ENCODE measurements around the gene AK5.

The AK5 gene

GRCh38 chr1:77552626-77553025 is 270.8 kb downstream of the AK5 start:
- DNase-seq: no peak

DNA sequence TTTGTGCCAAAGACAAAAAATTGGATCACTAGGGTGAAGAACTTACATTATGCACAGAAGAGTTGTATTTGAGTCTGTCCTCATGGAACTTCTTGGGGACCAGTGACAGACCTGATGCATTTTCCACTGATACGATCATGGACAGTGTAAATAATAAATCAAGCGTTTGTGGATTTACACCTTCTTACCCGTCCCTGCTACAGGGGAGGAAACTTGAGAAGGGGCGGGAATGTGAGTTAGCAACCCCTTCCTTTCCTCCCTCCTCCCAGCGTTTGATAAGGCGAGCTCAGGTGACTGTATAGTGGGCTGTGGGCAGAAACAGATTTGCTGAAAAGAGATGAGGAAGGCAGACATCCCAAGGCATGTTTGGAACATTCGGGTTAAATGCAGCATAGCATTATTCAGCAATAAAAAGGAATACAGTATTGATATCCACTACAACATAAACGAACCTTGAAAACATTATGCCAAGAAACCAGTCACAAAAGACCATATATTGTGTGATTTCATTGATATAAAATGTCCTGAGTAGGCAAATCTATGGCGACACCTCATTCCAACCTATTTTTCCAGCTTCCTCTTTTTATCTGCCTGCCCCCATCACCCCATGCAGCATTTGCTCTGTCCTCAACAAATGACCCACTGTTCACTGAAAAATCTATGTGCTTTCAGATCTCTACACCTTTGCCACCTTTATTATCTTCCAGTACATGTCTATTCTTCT is 271.9 kb downstream of the AK5 start:
- DNase-seq: no peak

GRCh38 chr1:77556045-77556444 is 274.2 kb downstream of the AK5 start:
- DNase-seq: no peak

- DNase-seq: no peak
Measured at GRCh38 chr1:77557053-77557452, 275.2 kb downstream of the AK5 start.

- no peak for DNase-seq
Measured at GRCh38 chr1:77558591-77559164, 276.9 kb downstream of the AK5 start.

DNA sequence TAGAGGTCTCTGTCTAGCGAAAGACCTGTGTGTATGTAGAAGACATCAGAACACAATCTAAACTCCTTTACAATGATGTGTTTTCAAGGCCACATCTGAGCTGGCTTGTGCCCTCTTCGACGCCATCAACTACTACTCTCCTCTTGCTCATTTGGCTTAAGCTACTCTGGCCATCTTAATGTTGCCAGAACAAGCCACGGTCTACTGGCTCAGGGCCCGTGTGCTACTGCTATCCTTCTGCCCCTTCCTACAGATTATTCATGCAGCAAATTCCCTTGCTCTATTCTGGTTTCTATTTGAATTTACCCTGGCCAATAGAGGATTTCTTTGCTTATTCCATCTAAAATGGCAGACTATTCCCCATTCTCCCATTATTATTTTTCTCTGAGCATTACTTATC is 278.9 kb downstream of the AK5 start:
- DNase-seq: no peak

DNA sequence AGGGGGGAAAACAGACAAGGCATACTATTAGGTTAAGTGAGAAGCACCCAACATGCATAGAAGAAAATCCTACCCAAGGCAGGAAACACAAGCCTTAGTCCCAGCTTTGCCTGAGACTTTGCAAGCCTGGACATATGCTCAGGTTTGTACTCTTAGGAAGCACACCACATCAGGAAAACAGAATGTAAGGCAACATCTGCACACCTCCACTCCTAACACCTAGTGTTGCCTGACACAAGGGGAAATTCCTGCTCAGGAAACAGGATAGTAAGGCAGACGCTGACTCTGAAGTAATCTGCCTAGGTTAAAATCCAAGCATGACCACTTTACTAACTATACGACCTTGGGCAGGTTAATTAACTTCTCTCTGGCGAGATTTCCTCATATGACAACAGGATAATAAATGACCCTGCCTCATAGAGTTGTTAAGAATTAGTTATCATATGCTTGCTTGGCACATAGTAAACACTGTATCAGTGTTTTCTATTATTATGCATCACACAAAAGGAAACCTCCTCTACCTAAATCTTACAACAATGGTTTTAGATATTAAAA is 280.9 kb downstream of the AK5 start:
- no peak for DNase-seq

GRCh38 chr1:77565321-77565720 is 283.5 kb downstream of the AK5 start:
- DNase-seq: no peak

GRCh38 chr1:77571642-77572041 is 289.8 kb downstream of the AK5 start:
- no peak for DNase-seq

DNA sequence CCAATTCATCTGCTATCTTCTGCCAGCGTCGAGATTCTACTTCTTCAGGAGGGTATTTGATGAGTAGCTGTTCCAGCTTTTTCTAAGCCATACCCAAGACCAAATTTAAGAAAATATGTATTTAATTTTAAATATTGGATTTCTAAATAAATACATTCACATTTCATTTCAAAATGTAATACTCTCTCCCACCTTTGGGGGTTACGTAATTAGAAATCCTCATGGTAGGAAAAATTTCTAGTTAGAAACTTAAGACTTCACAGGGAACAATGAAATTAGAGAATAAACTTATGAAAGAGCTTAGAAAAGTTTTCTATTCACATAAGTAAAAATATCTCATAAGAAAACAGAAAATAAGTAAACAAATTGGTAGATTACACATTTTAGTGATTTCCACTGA is 297.7 kb downstream of the AK5 start:
- DNase-seq: no peak

- no peak for DNase-seq
Measured at GRCh38 chr1:77582905-77583304, 301.1 kb downstream of the AK5 start.

- no peak for DNase-seq
Measured at GRCh38 chr1:77583483-77583882, 301.7 kb downstream of the AK5 start.

- DNase-seq: no peak
Measured at GRCh38 chr1:77584884-77585283, 303.1 kb downstream of the AK5 start.

DNA sequence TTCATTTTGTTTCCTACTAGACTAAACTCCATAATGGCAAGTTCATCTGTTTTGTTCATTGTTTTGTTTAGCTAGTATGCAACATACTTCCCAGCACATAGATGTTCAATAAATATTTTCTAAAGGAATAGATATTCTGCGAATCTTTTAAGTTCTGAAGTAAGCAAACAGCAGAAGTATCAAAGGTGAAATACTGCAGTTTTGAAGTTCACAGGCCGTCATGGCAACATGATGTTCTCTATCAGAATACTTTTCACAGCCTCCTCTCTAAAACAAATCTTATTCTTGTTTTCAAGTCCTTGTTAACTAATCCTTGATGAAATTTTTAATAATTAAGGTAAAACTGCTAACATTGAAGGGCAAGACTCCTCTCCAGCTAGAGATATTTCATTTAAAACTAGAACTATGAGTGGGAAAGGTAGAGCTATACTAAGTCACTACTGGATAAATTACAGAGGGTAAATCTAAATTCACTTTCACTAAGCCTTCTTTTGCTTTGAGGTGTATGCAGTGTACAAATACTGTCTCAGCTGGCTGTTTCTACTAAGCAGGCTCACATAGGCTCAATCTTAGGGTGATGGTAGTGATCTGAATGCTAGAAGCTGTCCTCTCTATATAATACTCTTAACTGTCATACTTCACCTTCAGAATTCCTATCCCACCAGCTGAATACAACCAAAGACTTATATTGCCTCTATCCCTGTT is 303.9 kb downstream of the AK5 start:
- no peak for DNase-seq

- no peak for DNase-seq
Measured at GRCh38 chr1:77589231-77589630, 307.4 kb downstream of the AK5 start.

DNA sequence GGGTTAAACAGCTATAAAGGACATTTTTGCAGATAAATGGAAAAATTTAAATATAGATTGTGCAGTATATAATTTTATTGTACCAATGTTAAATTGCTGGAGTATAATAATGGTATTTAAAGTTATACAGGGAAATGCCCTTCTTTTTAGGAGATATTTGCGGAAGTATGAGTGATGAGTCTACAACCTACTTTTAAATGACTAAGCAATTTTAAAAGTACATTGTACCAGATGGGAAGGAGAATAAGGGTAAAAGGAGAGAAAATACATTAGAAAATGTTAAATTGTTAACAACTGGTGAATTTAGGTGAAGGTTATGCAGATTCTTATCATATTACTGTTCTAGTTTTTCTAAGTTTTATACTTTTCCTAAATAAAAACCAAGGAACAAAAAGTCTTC is 308.8 kb downstream of the AK5 start:
- DNase-seq: no peak

DNA sequence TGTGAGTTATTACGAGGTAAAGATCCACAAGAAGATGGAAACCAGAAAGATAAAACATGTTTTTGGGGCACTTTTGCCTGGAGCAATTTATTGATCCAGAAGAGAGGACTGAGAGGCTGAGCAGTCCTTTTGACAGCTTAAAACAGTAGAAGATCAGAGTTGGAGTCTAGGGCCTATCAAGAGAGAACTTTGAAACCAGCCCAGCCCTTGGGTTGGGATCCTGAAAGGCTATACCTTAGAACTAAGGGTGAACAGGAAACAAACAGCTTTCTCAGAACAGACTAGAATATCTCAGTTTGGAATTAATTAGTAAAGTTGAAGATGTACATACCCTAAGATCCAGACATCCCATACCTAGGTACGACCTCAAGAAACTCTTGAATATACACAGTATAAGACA is 311.1 kb downstream of the AK5 start:
- DNase-seq: no peak

GRCh38 chr1:77594366-77595112 is 312.7 kb downstream of the AK5 start:
- no peak for DNase-seq

GRCh38 chr1:77597310-77597709 is 315.5 kb downstream of the AK5 start:
- DNase-seq: no peak

DNA sequence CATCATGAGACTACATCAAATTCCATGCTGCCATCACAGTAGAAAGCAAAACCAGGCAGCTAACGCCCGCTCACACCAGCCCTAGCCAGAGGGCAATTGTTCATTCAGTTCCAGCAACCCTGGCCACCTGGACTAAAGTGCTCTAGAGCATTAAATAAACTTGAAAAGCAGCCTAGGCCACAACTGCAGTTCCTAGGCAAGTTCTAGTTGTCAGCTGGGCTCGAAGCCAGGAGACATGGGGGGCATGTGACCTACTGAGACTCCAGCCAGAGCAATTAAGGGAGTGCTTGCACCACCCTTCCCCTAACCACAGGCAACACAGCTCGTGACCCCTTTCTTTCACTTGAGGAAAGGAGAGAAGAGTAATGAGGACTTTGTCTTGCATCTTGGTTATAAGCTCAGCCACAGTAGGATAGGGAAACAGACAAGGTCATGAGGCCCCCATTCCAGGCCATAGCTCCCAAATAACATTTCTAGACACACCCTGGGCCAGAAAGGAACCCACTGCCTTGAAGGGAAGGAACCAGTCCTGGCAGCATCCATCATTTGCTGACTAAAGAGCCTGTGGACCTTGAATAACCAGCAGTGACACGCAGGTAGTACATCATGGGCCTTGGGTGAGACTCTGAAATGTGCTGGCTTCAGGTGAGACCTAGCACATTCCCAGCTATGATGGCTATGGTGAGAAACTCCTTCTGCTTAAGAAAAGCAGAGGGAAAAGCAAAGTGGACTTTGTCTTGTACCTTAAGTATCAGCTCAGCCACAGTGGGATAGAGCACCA is 323.6 kb downstream of the AK5 start:
- no peak for DNase-seq

GRCh38 chr1:77608893-77609292 is 327.1 kb downstream of the AK5 start:
- no peak for DNase-seq

Data from T-helper 9 cell (primary cell).